LNCaP clone FGC (cell line): Measurements from ENCODE around the gene PIP4K2B.
A peak's percentile ranks its signal among the peaks of the same experiment; 100 is the strongest.

ENCODE experiments used
- DNase-seq: peaks from one replicate; pipeline ENCODE4 v3.0.0-alpha.2; 2011; ENCODE audit warnings: low read depth
- H3K4me3 ChIP-seq: 2 replicates; pipeline ENCODE4 v1.5.1; 2011; ENCODE audit warnings: mild to moderate bottlenecking, low read depth, low read length, control low read depth
- TF ChIP-seq, protein P1 (sequence below): IDR thresholded peaks from 2 replicates; pipeline ENCODE4 v1.5.1; 2012; ENCODE audit warnings: mild to moderate bottlenecking; ENCODE audit not compliant: control insufficient read depth, insufficient read depth; ENCODE audit errors: extremely low read depth

Gene PIP4K2B

GRCh38 chr17:38748149-38748891 lies 51.0 kb downstream of the PIP4K2B start, which contains the start of gene PCGF2:
Gene PCGF2 (minus strand): TSS chr17:38748336. CDS start chr17:38740402, 7,934 bp downstream.
- H3K4me3 ChIP-seq: peak within 1 kb of the TSS; percentile 99
- TF ChIP-seq, protein P1, sequence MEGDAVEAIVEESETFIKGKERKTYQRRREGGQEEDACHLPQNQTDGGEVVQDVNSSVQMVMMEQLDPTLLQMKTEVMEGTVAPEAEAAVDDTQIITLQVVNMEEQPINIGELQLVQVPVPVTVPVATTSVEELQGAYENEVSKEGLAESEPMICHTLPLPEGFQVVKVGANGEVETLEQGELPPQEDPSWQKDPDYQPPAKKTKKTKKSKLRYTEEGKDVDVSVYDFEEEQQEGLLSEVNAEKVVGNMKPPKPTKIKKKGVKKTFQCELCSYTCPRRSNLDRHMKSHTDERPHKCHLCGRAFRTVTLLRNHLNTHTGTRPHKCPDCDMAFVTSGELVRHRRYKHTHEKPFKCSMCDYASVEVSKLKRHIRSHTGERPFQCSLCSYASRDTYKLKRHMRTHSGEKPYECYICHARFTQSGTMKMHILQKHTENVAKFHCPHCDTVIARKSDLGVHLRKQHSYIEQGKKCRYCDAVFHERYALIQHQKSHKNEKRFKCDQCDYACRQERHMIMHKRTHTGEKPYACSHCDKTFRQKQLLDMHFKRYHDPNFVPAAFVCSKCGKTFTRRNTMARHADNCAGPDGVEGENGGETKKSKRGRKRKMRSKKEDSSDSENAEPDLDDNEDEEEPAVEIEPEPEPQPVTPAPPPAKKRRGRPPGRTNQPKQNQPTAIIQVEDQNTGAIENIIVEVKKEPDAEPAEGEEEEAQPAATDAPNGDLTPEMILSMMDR: no peak
- peak; percentile 74 for DNase-seq

DNA sequence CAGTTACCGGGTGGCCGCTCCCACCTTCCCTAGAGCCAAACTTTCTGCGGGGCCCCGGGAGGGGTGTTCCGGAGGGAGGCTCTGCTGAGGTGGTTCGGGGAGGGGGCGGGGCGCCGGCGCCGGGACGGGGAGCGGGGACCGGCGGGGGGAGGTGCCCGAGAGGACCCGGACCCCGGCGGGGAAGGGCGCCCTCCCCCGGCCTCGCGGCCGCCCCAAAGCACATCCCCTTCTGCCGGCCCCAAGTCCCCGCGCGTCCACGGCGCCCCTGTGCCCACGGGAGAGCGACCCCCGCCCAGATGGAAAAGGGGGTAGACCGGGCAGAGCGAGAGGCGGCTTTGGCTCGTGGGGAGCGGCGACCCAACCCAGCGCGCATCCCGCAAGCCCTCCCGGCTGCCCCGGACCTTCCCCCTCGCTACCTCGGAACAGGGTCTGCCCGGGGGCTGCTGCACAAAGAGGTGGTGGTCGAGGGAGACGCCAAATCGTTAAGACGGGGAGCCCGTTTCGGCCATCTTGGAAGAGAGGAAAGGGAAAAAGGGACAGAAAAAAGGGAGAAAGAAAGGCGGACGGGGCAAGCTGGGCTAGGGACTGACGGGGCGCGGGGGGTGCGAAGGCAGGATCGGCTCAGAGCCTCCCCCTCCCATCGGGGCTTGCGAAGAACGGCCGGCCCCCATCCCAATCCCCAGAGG lies 51.8 kb downstream of the PIP4K2B start:
- TF ChIP-seq, protein P1: peak; percentile 30; the same call in 1 of the 2 replicates
- DNase-seq: no peak
- H3K4me3 ChIP-seq: peak overlapping the region; percentile 99

DNA sequence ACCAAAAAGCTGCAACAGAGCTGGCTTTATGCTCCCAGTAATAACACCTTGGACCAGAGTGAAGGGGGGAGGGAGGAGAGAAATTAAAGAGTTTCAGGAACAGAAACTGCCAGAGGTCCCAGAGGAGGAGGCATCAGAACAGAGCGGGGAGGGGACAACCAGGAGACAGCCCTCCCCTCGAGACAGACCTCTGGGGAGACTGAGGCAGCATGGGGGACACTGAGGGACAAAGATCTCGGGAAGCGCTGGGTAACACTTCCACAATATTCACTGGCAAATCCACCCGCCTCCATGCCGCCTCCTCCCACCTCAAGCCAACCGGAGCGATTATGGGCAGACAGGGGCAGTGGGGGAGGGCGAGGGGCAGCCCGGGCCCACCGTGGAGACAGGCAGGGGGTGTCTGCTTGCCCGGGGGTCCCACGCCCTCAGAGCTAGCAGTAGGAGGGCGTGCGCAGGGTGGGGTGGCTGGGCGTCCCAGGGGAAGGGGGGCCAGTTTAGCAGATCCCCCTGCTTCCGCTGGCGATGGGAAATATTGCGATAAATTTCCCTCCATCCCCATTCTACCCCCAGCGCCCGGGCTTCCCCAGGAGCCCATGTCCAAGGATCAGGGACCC lies 52.4 kb downstream of the PIP4K2B start:
- H3K4me3 ChIP-seq: peak overlapping the region; percentile 99
- DNase-seq: no peak
- TF ChIP-seq, protein P1: no peak

- TF ChIP-seq, protein P1: no peak
- H3K4me3 ChIP-seq: peak overlapping the region; percentile 99
- no peak for DNase-seq
These were observed 53.1 kb downstream of the PIP4K2B start for GRCh38 chr17:38746004-38746848.

GRCh38 chr17:38745545-38745944 lies 53.8 kb downstream of the PIP4K2B start:
- no peak overlapping the region for H3K4me3 ChIP-seq
- DNase-seq: no peak
- TF ChIP-seq, protein P1: no peak

GRCh38 chr17:38743556-38744171 lies 55.7 kb downstream of the PIP4K2B start:
- no peak for DNase-seq
- H3K4me3 ChIP-seq: peak overlapping the region; percentile 22; the same call in 1 of the 2 replicates
- TF ChIP-seq, protein P1: no peak
